Stimulated activated CD4-positive, alpha-beta T cell treated with anti-CD3 and anti-CD28 coated beads, Interleukin-15, amount 100 ng/mL, for 1 hour (primary cell): ENCODE measurements around the gene IFITM2.

Experiments
- DNase-seq, 2 donors: peaks; one replicate each; pipeline ENCODE4 v3.0.0-alpha.2; 2020; ENCODE audit warnings: low read depth in 1 of 2, low spot score in 1 of 2

The IFITM2 gene

DNA sequence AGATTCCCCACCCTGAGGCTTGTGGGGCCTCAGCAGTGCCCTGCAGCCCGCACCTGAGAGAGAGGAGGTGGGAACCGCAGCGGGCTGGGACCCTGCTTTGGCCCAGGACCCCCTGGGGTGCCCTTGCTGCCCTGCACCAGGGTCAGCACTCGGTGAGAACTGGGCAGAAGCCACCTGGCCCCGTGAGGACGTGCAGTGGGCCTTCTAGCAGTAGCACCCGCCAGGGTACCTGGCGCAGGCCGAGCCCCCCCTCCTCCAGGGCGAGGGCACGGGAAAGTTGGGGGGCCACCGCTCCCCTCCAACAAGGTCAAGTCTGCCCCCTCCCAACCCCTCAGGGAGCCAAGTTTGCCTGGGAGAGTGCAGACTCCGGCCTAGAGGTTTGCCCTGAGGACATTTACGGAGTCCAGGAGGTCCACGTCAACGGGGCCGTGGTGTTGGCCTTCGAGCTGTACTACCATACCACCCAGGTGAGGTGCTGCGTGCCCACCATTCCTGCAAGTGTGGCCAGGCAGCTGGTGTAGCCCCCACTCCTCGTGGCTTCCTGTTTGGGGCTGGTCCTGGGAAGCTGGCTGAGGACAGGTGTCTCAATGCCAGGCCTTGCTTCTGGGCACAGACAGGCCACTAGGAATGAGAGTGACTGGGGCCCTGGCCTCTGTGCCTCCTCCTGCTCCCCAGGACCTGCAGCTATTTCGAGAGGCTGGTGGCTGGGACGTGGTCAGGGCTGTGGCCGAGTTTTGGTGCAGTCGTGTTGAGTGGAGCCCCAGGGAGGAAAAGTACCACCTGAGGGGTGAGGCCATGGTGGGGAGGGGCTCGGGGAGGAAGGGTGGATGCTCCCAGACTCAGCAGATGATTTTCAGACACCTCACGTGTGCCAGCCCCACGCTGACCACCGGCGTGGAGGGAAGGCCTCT is 15.2 kb upstream of the IFITM2 start:
- DNase-seq: no peak

GRCh38 chr11:293271-293851 is 14.3 kb upstream of the IFITM2 start:
- DNase-seq: no peak

DNA sequence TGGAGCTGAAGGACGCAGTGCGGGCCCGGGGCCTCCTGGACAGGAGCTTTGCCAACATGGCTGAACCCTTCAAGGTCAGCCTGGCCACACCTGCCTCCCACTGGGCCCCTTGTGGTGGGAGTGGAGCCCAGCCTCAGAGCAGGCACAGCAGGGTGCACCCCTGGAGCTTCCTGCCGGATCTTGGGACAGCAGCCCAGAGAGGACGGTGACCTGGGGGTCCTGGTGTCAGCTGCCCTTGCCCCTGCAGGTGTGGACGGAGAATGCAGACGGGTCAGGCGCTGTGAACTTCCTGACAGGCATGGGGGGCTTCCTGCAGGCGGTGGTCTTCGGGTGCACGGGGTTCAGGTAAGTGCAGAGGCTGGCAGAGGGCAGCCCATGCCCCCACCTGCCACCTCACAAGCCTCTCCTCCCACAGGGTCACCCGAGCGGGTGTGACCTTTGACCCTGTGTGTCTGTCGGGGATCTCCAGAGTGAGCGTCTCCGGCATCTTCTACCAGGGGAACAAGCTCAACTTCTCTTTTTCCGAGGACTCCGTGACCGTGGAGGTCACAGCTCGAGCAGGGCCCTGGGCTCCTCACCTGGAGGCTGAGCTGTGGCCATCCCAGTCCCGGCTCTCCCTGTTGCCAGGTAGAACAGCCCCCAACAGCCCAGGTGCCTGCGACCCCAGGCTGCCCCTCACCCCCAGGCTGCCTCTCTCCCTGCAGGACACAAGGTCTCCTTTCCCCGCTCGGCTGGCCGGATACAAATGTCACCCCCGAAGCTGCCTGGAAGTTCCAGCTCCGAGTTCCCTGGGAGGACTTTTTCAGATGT is 13.6 kb upstream of the IFITM2 start:
- DNase-seq: no peak

- no peak for DNase-seq
These were observed 12.8 kb upstream of the IFITM2 start for GRCh38 chr11:294780-295179.

GRCh38 chr11:295351-296170 is 12.1 kb upstream of the IFITM2 start:
- DNase-seq: no peak

- DNase-seq: no peak
These were observed 11.2 kb upstream of the IFITM2 start for GRCh38 chr11:296171-297050.

DNA sequence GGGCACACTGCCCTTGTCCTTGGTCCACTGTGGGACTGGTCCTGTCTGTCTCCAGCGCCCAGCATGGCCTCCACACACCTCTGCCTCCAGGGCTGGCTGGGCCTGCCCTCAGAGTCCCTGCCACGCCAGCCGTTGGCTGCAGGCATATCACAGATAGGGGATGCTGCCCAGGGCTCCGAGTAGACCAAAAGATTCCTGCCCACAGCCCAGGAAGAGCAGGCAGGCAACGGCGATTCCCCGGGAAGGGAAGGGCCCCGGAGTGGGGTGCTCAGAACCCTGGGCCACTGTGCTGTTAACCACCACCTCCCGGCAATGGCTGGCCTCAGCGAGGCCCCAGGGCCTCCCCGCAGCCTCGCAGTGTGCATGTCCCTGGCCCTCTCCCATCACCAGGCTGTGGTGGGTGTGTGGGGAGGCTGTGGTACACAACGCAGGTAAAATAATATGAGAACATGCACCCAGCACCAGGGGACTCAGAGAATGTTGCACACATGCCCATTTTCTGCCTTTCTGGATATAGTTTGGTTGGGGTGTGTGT is 10.5 kb upstream of the IFITM2 start:
- no peak for DNase-seq

DNA sequence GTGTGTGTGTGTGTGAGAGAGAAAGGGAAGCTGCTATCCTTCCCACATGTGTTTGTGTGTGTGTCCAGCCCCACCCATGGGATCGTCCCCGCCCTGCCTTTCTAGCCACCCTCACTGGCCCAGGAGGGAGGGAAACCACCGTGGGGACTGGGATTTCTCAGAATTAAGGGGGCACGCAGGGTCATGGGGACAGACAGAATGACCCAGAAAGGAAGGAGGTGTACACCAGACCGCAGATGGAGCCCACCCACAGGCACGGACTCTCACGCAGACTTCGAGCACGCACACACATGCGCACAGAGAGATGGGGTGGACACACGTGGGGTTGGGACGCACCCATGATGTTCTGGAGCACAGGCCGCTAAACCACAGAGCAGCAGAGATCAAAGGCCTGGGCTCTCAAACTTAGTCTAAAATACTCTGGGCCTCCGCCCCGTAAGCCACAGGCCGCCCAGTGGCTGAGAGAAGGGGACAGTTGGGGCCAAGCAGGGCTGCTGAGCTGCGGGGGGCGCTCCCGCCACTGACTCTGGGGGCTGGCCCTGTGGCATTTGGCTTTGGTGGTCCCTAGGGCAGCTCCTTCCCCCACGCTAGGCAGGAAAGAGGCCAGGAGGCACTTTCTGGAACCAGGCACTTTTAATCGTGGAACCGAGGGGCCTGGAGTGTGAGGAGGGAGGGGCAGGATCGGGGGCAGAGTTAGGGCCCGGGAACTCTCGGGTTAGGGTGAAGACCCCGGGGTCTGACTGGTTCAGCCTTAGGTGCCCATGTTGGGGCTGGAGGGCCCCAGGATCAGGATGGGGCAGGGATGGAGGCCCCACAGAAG is 9.8 kb upstream of the IFITM2 start:
- no peak for DNase-seq

GRCh38 chr11:298406-299065 is 9.1 kb upstream of the IFITM2 start:
- DNase-seq: no peak

DNA sequence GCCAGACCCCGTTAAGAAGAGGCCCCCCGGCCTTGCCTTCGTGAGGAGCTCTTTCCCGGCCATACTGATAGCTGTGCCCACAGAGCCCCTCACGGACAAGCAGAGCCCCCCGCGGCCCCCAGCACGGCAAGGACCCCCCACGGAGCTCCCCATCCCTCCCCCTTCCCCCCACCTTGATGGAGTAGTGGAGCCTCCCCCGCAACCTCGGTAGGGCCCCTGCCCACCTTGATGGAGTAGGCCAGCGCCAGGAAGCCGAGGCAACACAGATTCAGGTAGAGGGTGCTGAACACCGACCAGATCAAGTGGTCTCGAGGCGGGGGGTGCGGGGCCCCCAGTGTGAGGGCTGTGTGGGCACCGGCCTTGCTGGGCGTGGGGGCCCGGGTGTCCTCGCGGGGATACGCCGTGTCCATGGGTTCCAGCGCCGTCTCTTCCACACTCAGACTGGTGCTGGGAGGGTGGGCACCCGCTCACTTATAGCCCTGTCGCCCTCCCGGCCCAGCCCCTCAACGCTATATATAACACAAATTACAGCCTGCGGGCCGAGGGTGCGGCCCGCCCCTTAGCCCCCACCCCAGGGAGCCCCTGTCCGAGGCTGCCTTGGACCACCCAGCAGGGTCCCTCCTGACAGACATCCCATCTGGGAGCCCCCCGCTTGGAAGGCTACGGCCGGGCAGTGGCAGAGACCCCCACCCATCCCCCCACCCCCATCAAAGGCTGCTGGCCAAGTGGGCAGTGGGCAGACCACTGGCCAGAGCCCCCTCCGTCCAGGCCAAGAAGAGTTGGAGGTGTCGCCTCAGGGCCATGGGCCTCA is 8.3 kb upstream of the IFITM2 start, which contains the start of gene IFITM5:
Gene IFITM5 (minus strand): TSS at position 446 of the 811 bp plus-strand sequence. CDS start 36 bp downstream, at position 410.
- no peak for DNase-seq

DNA sequence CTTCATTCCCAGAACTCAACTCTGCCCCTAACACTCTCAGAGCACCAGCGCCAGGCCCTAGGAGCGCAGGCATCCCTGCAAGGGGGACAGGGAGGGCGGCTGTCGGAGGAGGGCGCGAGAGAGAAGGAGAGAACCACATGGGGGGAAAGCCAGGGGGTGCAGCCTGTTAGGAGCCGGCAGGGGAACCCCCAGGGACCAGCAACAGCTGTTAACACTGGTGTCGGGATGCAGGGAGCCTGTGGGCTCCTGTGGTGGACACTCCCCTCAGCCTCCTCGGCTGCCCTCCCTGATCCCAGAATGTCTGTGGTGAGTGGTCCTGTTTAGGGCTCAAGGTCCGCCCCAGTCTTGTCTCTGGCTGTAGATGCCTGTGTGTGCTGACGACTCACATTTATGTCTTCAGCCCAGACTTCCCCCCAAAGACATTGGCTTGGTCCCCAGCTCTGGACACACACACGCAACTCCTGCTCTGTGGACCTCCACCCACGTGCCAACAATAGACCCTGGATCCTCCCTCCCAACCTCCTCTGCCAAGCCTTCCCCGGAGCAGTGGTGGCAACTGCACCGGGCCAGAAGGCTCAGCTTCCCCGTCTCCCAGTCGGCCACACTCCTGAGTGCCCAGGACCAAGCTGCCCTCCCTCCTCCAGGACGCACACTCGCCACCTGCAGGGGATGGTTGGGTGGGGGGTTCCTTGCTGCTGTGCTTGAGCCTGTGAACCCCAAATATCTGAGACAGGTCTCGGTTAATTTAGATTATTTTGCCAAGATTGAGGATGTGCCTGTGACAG is 7.5 kb upstream of the IFITM2 start:
- no peak for DNase-seq

GRCh38 chr11:303363-303762 is 4.3 kb upstream of the IFITM2 start:
- DNase-seq: no peak

GRCh38 chr11:304061-304506 is 3.5 kb upstream of the IFITM2 start:
- no peak for DNase-seq

- DNase-seq: no peak
These were observed 2.4 kb upstream of the IFITM2 start for GRCh38 chr11:304915-305843.

- no peak for DNase-seq
These were observed 1.8 kb upstream of the IFITM2 start for GRCh38 chr11:305844-306211.
